ENCODE data around the gene ZBTB7C. TPM values are rescaled to one million over a fixed set of nuclear protein-coding genes. Genes with fewer than 3 reads are reported as not detected.

The ZBTB7C gene
- total RNA-seq, 1 donor from 2014 or later = 0.15 TPM

DNA sequence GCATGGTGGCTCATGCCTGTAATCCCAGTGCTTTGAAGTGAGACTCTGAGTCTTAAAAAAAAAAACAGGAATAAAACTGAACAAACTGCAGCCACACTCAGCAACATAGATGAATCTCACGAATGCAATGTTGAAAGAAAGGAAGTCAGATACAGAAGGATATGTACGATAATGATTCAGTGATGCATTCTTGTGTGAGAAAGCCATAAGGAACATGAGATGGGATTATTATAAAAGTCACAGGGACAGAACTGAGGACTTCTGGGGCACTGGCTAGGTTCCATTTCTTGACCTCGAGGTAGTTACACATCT is 421.8 kb downstream of the ZBTB7C start:
- Mint-ChIP-seq H3K36me3 (no peaks in the 10 kb centered on the region), H3K4me3 (no peak overlapping the region), H3K9me3 (peaks cover 5% of the 10 kb centered on the region), H3K27ac (no peak overlapping the region), H3K4me1 (peaks cover 24% of the 10 kb centered on the region), H3K27me3 (ENCODE audit: insufficient read depth, low read depth) (peaks cover 16% of the 10 kb centered on the region)
- no peak for DNase-seq (ENCODE audit: low spot score)
- Histone ChIP-seq H3K79me2 (ENCODE audit: low read depth) (no peaks in the 10 kb centered on the region), H3K4me2 (no peak overlapping the region), H3K4me1 (peaks cover 15% of the 10 kb centered on the region), H3K27me3 (no peaks in the 10 kb centered on the region), H3K9me3 (ENCODE audit: low read depth) (no peaks in the 10 kb centered on the region), H2AFZ (replicated peaks) (no peak overlapping the region), H3K4me3 (no peak overlapping the region), H3K36me3 (no peaks in the 10 kb centered on the region), H3K27ac (no peak overlapping the region), H3K9ac (no peak overlapping the region), H3F3A (ENCODE audit: low read depth) (no peaks in the 10 kb centered on the region), H4K20me1 (ENCODE audit: low read depth) (no peaks in the 10 kb centered on the region)
- TF ChIP-seq EZH2phosphoT487 (IDR thresholded peaks at IDR 0.05) (no peak), CTCF (IDR thresholded peaks at IDR 0.05) (no peak), EZH2 (IDR thresholded peaks at IDR 0.05) (no peak)

DNA sequence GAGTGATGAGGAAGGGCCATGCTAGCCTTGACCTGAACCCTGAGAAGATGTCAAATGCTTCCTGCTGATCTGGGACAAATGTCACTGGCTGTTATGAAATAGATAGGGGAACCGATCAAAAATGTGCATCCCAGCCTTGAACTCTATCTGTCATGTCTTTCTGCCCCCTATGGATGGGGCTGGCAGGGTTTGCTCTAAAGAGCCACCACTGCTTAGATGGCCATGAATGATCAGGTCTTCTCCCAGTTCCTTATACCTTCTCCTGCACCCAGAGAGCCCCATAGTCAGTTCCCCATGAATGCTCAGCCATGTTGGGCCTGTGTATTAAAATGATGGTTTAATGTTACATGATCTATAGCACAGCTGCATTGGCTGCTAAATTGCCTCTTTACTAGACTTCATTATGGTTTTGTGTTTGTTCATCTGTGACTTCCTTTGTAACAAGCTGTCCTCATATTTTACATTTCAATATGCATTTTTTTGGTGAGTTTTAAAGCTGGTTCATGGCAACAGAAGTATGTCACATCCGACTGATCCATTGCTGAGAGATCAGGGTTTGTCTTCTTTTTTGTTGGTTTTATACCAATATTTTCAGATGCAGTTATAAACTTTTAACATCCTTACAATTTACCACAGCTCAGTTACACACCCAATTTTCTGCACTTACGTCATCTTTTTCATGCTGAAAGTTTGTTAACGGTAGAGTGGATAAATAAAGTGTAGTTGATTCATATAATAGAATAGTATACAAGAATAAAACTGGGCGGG is 422.4 kb downstream of the ZBTB7C start:
- no peak for DNase-seq (ENCODE audit: low spot score)
- Histone ChIP-seq H3K27me3 (no peaks in the 10 kb centered on the region), H3K4me2 (no peak overlapping the region), H3K79me2 (ENCODE audit: low read depth) (no peaks in the 10 kb centered on the region), H4K20me1 (ENCODE audit: low read depth) (no peaks in the 10 kb centered on the region), H3K4me1 (peaks cover 18% of the 10 kb centered on the region), H3K36me3 (no peaks in the 10 kb centered on the region), H3K4me3 (no peak overlapping the region), H3K9ac (no peak overlapping the region), H3F3A (ENCODE audit: low read depth) (peaks cover 4% of the 10 kb centered on the region), H3K27ac (no peak overlapping the region), H2AFZ (replicated peaks) (no peak overlapping the region), H3K9me3 (ENCODE audit: low read depth) (no peaks in the 10 kb centered on the region)
- peaks cover 5% of the 10 kb centered on the region for H3K9me3 Mint-ChIP-seq
- no peak overlapping the region for H3K4me3 Mint-ChIP-seq
- TF ChIP-seq CTCF (IDR thresholded peaks at IDR 0.05) = no peak
- TF ChIP-seq EZH2 (IDR thresholded peaks at IDR 0.05) = no peak
- TF ChIP-seq EZH2phosphoT487 (IDR thresholded peaks at IDR 0.05) = no peak
- H3K27me3 Mint-ChIP-seq (ENCODE audit: insufficient read depth, low read depth) = peaks cover 17% of the 10 kb centered on the region
- peaks cover 26% of the 10 kb centered on the region for H3K4me1 Mint-ChIP-seq
- H3K27ac Mint-ChIP-seq = no peak overlapping the region
- no peaks in the 10 kb centered on the region for H3K36me3 Mint-ChIP-seq

DNA sequence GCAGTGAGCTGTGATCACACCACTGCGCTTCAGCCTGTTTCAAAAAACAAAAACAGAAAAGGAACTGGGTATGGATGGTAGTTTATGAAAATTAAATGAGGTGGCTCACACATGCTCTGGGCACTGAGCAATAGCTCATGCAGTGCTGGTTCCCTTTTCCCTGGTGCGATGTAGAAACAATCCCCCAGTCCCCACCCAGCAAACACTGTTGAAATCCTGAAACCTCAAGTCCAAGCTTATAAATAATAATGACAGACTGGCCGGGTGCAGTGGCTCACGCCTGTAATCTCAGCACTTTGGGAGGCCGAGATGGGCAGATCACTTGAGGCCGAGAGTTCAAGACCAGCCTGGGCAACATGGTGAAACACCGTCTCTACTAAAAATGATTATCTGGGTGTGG is 423.3 kb downstream of the ZBTB7C start:
- no peak overlapping the region for H3K4me3 ChIP-seq
- no peaks in the 10 kb centered on the region for H3K79me2 ChIP-seq (ENCODE audit: low read depth)
- no peaks in the 10 kb centered on the region for H4K20me1 ChIP-seq (ENCODE audit: low read depth)
- no peaks in the 10 kb centered on the region for H3K9me3 ChIP-seq (ENCODE audit: low read depth)
- H3K36me3 Mint-ChIP-seq = no peaks in the 10 kb centered on the region
- H3K4me1 ChIP-seq = peaks cover 23% of the 10 kb centered on the region
- peaks cover 30% of the 10 kb centered on the region for H3K4me1 Mint-ChIP-seq
- no peaks in the 10 kb centered on the region for H3K27me3 ChIP-seq
- no peak overlapping the region for H3K9ac ChIP-seq
- no peak overlapping the region for H2AFZ ChIP-seq (replicated peaks)
- no peaks in the 10 kb centered on the region for H3K36me3 ChIP-seq
- TF ChIP-seq EZH2 (IDR thresholded peaks at IDR 0.05) (no peak), EZH2phosphoT487 (IDR thresholded peaks at IDR 0.05) (no peak), CTCF (IDR thresholded peaks at IDR 0.05) (no peak)
- H3K4me3 Mint-ChIP-seq = no peak overlapping the region
- H3F3A ChIP-seq (ENCODE audit: low read depth) = peaks cover 13% of the 10 kb centered on the region
- H3K27ac Mint-ChIP-seq = no peak overlapping the region
- H3K27me3 Mint-ChIP-seq (ENCODE audit: insufficient read depth, low read depth) = peaks cover 20% of the 10 kb centered on the region
- no peak overlapping the region for H3K27ac ChIP-seq
- no peak overlapping the region for H3K4me2 ChIP-seq
- DNase-seq (ENCODE audit: low spot score) = no peak
- peaks cover 2% of the 10 kb centered on the region for H3K9me3 Mint-ChIP-seq
